Adrenal gland (tissue), 12 donors: Measurements from ENCODE around the gene CORO7. TPM values are rescaled to one million over a fixed set of nuclear protein-coding genes. Genes with fewer than 3 reads are reported as not detected.
"Not testable (repeated sequence)": the region's sequence is repeated elsewhere in the genome, so short reads cannot be mapped to it uniquely, and the experiment has no call there.

Experiments used
- DNase-seq, 7 donors: peaks; one replicate each; pipeline ENCODE4 v3.0.0-alpha.2; 2019 to 2020
- H3K27ac ChIP-seq, 5 donors: fragments of 200-600 bp; sonication (generic) in 4 of 5; 1 replicate in 3 of 5; 2 replicates in 2 of 5; pipeline versions ENCODE4 v1.5.1 to v1.8.0; 2016 to 2020; ENCODE audit warnings: mild to moderate bottlenecking in 1 of 5
- H3K27me3 ChIP-seq: fragments of 200-600 bp; 2 replicates; pipeline ENCODE4 v1.8.0; 2021
- H3K36me3 ChIP-seq, 2 donors: fragments of 200-600 bp; replicated peaks in 1 of 2; 1 replicate in 1 of 2; 2 replicates in 1 of 2; pipeline versions ENCODE4 v1.5.1 to v1.8.0; 2018 to 2022
- H3K4me1 ChIP-seq, 2 donors: fragments of 200-600 bp; replicated peaks in 1 of 2; 1 replicate in 1 of 2; 2 replicates in 1 of 2; pipeline versions ENCODE4 v1.5.1 to v1.8.0; 2018 to 2021
- H3K4me3 ChIP-seq, 4 donors: fragments of 200-600 bp; sonication (generic) in 3 of 4; one replicate each; pipeline ENCODE4 v1.5.1; 2016 to 2018
- H3K9me3 ChIP-seq, 3 donors: fragments of 200-600 bp; sonication (generic) in 1 of 3; replicated peaks in 1 of 3; 1 replicate in 2 of 3; 2 replicates in 1 of 3; pipeline versions ENCODE4 v1.5.1 to v1.8.0; 2016 to 2021
- POLR2A ChIP-seq, 2 donors: fragments of 450-650 bp; IDR thresholded peaks; one replicate each; pipeline ENCODE4 v1.6.1; 2017; ENCODE audit warnings: antibody characterized with exemption in 2 of 2, mild to moderate bottlenecking in 2 of 2, moderate library complexity in 1 of 2
- WGBS, 4 donors: extraction: QIAGEN DNeasy Blood & Tissue Kit in 2 of 4; methylation state at CpG; one replicate each; pipeline versions ENCODE4 v1.1.5 to v1.1.7; 2013 to 2017; 5-methylcytosine and 5-hydroxymethylcytosine counted together
- intact Hi-C, 2 donors: fragments of 100-400 bp; cut with DNase I; formaldehyde crosslinking; loops; one replicate each; pipeline versions ENCODE4 v1.14.1 to v1.15.0; 2022 to 2023
- polyA plus RNA-seq, 3 donors: library from polyadenylated mRNA; stranded (reverse); fragments of 200-250 nt in 2 of 3; fragments of 350-450 nt in 1 of 3; fragmentation: Illumina TruSeq in 1 of 3; extraction: RNeasy Lipid Tissue Mini Kit (QIAGEN cat#74804) in 1 of 3; gene quantifications; one replicate each; pipeline ENCODE4 v1.2.3, GENCODE V29; 2013 to 2014
- total RNA-seq, 9 donors: library from RNA; depleted of rRNA in 4 of 9; stranded (reverse); fragments of >200 nt in 4 of 9; fragments of 120-200 nt in 1 of 9; fragmentation: NEBNext Ultra II Directional in 1 of 9; extraction: Animal tissue kit (Norgen Biotek cat#: 25700) in 1 of 9; gene quantifications; one replicate each; pipeline versions ENCODE4 v1.1.0 to v1.2.4, GENCODE V29; 2013 to 2023
- TF ChIP-seq, protein P1 (sequence below), 6 experiments: fragments of 450-650 bp in 4 of 6; fragments of 200-600 bp in 2 of 6; sonication (generic) in 1 of 6; IDR thresholded peaks; 1 replicate in 5 of 6; 2 replicates in 1 of 6; pipeline versions ENCODE4 v1.5.1 to v1.8.0; 2016 to 2021; ENCODE audit warnings: antibody characterized with exemption in 6 of 6, mild to moderate bottlenecking in 2 of 6, moderate library complexity in 1 of 6
- donor health status: healthy with polysubstance abuse.
- donor health status: Bipolar disorder and iron deficiency.
- donor health status: DM: yes; HTN: yes; CAD: no.
- donor health status: DM: no; HTN: no; CAD: no.
- donor health status: DM: no; HTN: no; CAD: no.
- donor health status: DM: yes; HTN: yes; CAD: no.

The CORO7 gene
- total and polyA plus RNA-seq, 12 donors = 4.3 to 61.0 (median 34.7) TPM

DNA sequence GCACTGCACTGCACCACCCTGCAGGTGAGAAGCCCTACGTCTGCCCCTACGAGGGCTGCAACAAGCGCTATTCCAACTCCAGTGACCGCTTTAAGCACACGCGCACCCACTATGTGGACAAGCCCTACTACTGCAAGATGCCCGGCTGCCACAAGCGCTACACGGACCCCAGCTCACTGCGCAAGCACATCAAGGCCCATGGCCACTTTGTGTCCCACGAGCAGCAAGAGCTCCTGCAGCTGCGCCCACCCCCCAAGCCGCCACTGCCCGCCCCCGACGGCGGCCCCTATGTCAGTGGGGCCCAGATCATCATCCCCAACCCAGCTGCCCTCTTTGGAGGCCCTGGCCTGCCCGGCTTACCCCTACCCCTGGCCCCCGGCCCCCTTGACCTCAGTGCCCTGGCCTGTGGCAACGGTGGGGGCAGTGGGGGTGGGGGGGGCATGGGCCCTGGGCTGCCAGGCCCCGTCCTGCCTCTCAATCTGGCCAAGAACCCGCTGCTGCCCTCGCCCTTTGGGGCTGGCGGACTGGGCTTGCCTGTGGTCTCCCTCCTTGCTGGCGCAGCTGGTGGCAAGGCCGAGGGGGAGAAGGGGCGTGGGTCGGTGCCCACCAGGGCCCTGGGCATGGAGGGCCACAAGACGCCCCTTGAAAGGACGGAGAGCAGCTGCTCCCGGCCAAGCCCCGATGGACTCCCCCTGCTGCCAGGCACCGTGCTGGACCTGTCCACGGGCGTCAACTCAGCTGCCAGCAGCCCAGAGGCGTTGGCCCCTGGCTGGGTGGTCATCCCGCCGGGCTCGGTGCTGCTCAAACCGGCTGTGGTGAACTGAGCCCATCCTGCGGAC is 79.5 kb downstream of the CORO7 start:
- DNase-seq = no peak
- Histone ChIP-seq H3K4me1 (peaks cover 0 to 8% of the 10 kb centered on the region in 2 donors), H3K9me3 (no peaks in the 10 kb centered on the region), H3K36me3 (peaks cover 0 to 71% of the 10 kb centered on the region in 2 donors), H3K27me3 (no peaks in the 10 kb centered on the region), H3K4me3 (no peak overlapping the region), H3K27ac (peak overlapping the region in 1 of 5 donors; percentile 36)
- TF ChIP-seq, protein P1, sequence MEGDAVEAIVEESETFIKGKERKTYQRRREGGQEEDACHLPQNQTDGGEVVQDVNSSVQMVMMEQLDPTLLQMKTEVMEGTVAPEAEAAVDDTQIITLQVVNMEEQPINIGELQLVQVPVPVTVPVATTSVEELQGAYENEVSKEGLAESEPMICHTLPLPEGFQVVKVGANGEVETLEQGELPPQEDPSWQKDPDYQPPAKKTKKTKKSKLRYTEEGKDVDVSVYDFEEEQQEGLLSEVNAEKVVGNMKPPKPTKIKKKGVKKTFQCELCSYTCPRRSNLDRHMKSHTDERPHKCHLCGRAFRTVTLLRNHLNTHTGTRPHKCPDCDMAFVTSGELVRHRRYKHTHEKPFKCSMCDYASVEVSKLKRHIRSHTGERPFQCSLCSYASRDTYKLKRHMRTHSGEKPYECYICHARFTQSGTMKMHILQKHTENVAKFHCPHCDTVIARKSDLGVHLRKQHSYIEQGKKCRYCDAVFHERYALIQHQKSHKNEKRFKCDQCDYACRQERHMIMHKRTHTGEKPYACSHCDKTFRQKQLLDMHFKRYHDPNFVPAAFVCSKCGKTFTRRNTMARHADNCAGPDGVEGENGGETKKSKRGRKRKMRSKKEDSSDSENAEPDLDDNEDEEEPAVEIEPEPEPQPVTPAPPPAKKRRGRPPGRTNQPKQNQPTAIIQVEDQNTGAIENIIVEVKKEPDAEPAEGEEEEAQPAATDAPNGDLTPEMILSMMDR (IDR thresholded peaks at IDR 0.05) = no peak
- no peak for TF ChIP-seq POLR2A (IDR thresholded peaks at IDR 0.05)
- intact Hi-C loops = loop anchor here in 1 of 2 donors (10.0 kb wide), 1 partner anchor 132 kb away; no protein-coding TSS in a partner anchor
- 87 to 96% (median 93%) methylated on average over 13 to 41 of the region's 41 CpGs for WGBS, 4 donors

DNA sequence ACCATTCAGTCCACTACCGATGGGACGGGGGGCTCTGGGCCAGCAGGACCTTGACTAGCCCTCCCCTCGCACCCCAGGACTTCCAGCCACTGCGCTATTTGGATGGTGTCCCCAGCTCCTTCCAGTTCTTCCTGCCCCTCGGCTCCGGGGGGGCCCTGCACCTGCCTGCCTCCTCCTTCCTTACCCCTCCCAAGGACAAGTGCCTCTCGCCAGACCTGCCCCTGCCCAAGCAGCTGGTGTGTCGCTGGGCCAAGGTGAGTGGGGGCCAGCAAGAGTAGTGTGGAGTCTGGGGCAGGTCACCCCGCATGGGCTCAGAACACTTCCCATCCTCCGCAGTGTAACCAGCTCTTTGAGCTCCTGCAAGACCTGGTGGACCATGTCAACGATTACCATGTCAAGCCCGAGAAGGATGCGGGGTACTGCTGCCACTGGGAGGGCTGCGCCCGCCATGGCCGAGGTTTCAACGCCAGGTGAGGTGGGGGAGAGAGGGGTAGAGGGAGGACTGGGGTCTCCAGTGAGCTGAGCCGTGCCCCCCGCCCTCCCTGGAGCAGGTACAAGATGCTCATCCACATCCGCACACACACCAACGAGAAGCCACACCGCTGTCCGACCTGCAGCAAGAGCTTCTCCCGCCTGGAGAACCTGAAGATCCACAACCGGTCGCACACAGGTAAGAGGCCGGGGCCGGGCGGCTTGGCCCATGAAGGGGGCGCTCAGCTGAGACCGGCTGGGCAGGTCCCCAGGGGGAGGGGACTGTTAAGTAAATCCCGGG is 81.5 kb downstream of the CORO7 start:
- DNase-seq = no peak
- Histone ChIP-seq H3K4me1 (peaks cover 0 to 11% of the 10 kb centered on the region in 2 donors), H3K27me3 (no peaks in the 10 kb centered on the region), H3K4me3 (no peak overlapping the region), H3K9me3 (no peaks in the 10 kb centered on the region), H3K36me3 (peaks cover 0 to 62% of the 10 kb centered on the region in 2 donors), H3K27ac (no peak overlapping the region)
- intact Hi-C loops = loop anchor here (5.0 to 10.0 kb wide), 2 partner anchors 48 to 130 kb away; no protein-coding TSS in a partner anchor
- no peak for TF ChIP-seq POLR2A (IDR thresholded peaks at IDR 0.05)
- TF ChIP-seq, protein P1 (IDR thresholded peaks at IDR 0.05) = no peak
- WGBS, 4 donors = 86 to 91% (median 88%) methylated on average over 24 to 32 of the region's 32 CpGs

DNA sequence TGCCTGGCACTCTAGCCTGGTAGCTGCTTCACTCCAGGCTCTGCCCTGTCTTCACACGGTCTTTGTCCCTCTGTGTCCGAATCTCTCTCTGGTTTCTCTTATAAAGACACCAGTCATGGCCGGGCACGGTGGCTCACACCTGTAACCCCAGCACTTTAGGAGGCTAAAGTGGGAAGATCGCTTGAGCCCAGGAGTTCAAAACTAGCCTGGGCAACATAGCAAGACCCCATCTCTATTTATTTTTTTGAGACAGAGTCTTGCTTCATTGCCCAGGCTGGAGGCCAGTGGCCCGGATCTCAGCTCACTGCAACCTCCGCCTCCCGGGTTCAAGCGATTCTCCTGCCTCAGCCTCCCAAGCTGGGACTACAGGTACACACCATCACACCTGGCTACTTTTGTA is 82.7 kb downstream of the CORO7 start:
- peaks cover 7 to 18% of the 10 kb centered on the region in 2 donors for H3K4me1 ChIP-seq
- peaks cover 0 to 52% of the 10 kb centered on the region in 2 donors for H3K36me3 ChIP-seq
- not testable (repeated sequence) for H3K27ac ChIP-seq, H3K9me3 ChIP-seq, DNase-seq, H3K27me3 ChIP-seq, H3K4me3 ChIP-seq
- intact Hi-C loops = loop anchor here (5.0 to 10.0 kb wide), 2 partner anchors 46 to 129 kb away; no protein-coding TSS in a partner anchor
- 90 to 92% (median 91%) methylated on average over 9 of the region's 9 CpGs for WGBS, 4 donors

DNA sequence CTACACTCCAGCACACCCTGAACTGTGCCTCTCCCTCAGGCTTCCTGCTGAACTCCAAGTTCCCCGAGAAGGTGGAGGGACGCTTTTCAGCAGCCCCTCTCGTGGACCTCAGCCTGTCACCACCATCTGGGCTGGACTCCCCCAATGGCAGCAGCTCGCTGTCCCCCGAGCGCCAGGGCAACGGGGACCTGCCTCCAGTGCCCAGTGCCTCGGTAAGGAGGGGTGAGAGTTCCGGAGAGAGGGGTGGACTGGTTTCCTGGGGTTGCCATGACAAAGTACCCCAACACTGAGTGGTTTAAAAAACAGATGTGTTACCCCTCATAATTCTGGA is 83.1 kb downstream of the CORO7 start:
- DNase-seq = no peak
- Histone ChIP-seq H3K4me1 (peaks cover 11 to 22% of the 10 kb centered on the region in 2 donors), H3K36me3 (peaks cover 0 to 49% of the 10 kb centered on the region in 2 donors), H3K27me3 (no peaks in the 10 kb centered on the region), H3K4me3 (no peak overlapping the region), H3K9me3 (no peaks in the 10 kb centered on the region), H3K27ac (no peak overlapping the region)
- WGBS, 4 donors = 66 to 82% (median 76%) methylated on average over 9 of the region's 9 CpGs
- no peak for TF ChIP-seq POLR2A (IDR thresholded peaks at IDR 0.05)
- TF ChIP-seq, protein P1 (IDR thresholded peaks at IDR 0.05) = no peak
- intact Hi-C loops = loop anchor here (5.0 to 10.0 kb wide), 2 partner anchors 46 to 128 kb away; no protein-coding TSS in a partner anchor
